Measurements from ENCODE around the gene ERC2.

GRCh38 chr3:55562700-55563099 lies 905.6 kb downstream of the ERC2 start:
- TF ChIP-seq POLR2A (IDR thresholded peaks at IDR 0.05; ENCODE audit: low read depth, low read length) (no peak), POLR2AphosphoS5 (IDR thresholded peaks at IDR 0.05; ENCODE audit: low read depth, low read length) (no peak), SPI1 (IDR thresholded peaks at IDR 0.05; ENCODE audit: low read depth, low read length) (no peak)
